GM18870 (cell line): ENCODE data around the gene SLC8B1.

Experiments
- ATAC-seq: cut with Tn5 transposase; IDR thresholded peaks from one replicate; pipeline ENCODE4 v1.9.1; 2021; ENCODE audit warnings: moderate library complexity; ENCODE audit not compliant: unreplicated experiment

SLC8B1 gene

GRCh38 chr12:113296557-113297213, 38.2 kb downstream of the SLC8B1 start:
- ATAC-seq = no peak

- no peak for ATAC-seq
Measured at GRCh38 chr12:113295886-113296556, 38.9 kb downstream of the SLC8B1 start.

GRCh38 chr12:113293100-113293499, 41.8 kb downstream of the SLC8B1 start:
- no peak for ATAC-seq

- no peak for ATAC-seq
Measured at GRCh38 chr12:113292547-113292946, 42.4 kb downstream of the SLC8B1 start.

- ATAC-seq = no peak
Measured at GRCh38 chr12:113292091-113292490, 42.8 kb downstream of the SLC8B1 start.

- ATAC-seq = no peak
Measured at GRCh38 chr12:113291586-113291985, 43.3 kb downstream of the SLC8B1 start.

- ATAC-seq = no peak
Measured at GRCh38 chr12:113290506-113290905, 44.4 kb downstream of the SLC8B1 start.

- ATAC-seq = no peak
Measured at GRCh38 chr12:113289361-113289760, 45.5 kb downstream of the SLC8B1 start.

- no peak for ATAC-seq
Measured at GRCh38 chr12:113287899-113288282, 47.0 kb downstream of the SLC8B1 start.

- no peak for ATAC-seq
Measured at GRCh38 chr12:113287146-113287898, 47.6 kb downstream of the SLC8B1 start.

GRCh38 chr12:113286712-113287111, 48.2 kb downstream of the SLC8B1 start:
- no peak for ATAC-seq

GRCh38 chr12:113285679-113286610, 49.0 kb downstream of the SLC8B1 start:
- no peak for ATAC-seq

- no peak for ATAC-seq
Measured at GRCh38 chr12:113284751-113285150, 50.2 kb downstream of the SLC8B1 start.

GRCh38 chr12:113278633-113279032, 56.3 kb downstream of the SLC8B1 start:
- ATAC-seq = no peak

GRCh38 chr12:113278141-113278540, 56.8 kb downstream of the SLC8B1 start:
- no peak for ATAC-seq

- ATAC-seq = no peak
Measured at GRCh38 chr12:113277511-113277910, 57.4 kb downstream of the SLC8B1 start.

- ATAC-seq = no peak
Measured at GRCh38 chr12:113276946-113277500, 57.9 kb downstream of the SLC8B1 start.

GRCh38 chr12:113276306-113276705, 58.6 kb downstream of the SLC8B1 start:
- ATAC-seq = no peak

- ATAC-seq = no peak
Measured at GRCh38 chr12:113274848-113275247, 60.1 kb downstream of the SLC8B1 start.

- ATAC-seq = no peak
Measured at GRCh38 chr12:113273053-113273725, 61.7 kb downstream of the SLC8B1 start.
